CD4-positive, alpha-beta T cell treated with Interleukin-15 for 1 hour (primary cell): ENCODE measurements around the gene MLIP.
"Not testable (repeated sequence)": the region's sequence is repeated elsewhere in the genome, so short reads cannot be mapped to it uniquely, and the experiment has no call there.

Experiments
- DNase-seq: peaks from one replicate; pipeline ENCODE4 v3.0.0-alpha.2; 2020

Gene MLIP

DNA sequence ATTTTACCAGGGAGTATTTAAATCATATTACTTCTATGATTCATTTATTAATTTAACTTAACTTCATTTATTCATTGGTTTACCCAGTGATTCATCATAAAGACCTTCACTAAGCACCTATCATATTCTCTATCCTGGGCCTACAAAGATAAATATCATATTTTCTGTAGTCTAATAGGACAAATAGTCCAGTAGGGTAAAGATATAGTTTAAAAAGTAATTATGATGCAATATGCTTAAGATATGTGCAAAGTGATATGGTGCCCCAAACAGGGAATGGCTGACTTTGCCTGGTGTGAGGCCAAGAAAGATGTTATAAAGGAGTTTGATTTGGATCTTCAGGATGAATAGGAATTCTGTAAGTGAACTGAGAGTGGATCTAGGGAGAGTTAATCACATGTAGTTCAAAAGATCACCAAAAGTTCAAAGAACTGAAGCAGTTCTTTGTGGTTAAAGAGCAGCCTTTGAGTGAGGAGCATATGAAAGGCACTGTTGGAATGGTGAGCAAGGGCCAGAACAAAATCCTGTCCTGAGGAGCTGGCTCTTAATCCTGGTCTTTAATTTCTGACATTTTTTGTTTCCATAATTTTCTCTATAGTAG is 45.5 kb downstream of the MLIP start:
- DNase-seq, result no peak

DNA sequence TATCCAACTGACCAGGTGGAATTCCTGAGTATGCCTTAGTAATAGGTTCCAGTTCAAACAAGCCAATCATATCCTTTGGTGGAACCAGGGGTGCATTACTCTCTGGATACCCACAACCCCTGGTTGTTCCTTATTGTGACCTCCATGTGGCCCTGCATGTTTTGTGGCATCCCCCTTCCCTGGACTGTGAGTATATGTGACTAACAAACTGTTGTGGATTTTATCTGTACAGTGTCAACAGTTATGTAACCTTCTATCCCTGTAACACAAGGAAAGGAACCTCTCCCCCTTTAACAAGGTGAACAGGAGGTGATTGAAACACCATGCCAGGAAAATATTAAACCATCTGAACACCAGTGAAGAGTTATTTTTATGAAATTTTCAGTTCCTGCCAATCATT is 46.2 kb downstream of the MLIP start:
- DNase-seq, result no peak

DNA sequence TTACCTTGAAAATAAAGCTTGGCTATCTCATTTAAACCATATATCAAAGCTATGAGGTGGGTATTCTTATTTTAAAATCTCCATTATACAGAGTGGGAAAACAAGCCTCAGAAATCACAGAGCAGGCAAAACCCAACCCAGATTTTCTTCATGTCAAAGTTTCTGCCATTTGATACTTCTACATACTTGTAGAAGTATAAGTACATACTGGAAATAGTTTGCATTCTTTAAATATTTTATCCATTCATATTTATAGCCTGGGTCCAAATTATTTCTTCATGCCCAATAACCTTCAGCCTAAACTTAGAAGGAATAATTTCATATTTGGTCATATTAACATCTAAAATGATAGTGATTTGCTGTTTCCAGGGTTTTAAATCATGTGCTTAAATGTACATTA is 61.8 kb downstream of the MLIP start:
- DNase-seq, result no peak

DNA sequence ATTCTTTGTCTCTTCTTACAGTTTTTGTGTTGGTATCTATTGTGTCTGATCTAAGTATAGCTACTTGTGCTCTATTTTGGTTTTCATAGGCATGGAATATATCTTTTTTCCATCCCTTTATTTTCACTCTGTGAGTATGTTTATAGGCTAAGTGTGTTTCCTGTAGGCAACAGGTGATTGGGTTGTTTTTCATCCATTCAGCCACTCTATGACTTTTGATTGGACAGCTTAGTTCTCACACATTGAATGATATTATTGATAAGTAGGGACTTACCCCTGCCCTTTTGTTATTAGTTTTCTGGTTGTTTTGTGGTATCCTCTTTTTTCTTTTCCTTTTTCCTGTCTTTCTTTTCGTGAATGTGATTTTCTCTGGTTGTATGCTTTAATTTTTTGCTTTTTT is 67.9 kb downstream of the MLIP start:
- DNase-seq, result no peak

DNA sequence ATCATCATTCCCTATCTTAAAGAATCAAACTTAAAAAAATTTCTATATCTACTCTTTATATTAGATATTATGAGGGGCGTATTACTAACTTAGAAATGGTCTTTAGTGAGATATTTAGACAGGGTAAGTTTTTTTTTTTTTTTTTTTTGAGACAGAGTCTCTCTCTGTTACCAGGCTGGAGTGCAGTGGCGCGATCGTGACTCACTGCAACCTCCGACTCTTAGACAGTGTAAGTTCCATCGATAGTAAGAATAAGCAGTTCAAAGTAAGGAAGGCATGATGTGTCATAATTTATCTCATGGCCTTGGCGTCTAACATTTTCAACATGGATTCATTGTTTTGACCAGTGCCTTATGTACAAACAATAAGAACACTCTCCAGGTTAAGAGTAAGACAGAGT is 72.4 kb downstream of the MLIP start:
- DNase-seq, result no peak

DNA sequence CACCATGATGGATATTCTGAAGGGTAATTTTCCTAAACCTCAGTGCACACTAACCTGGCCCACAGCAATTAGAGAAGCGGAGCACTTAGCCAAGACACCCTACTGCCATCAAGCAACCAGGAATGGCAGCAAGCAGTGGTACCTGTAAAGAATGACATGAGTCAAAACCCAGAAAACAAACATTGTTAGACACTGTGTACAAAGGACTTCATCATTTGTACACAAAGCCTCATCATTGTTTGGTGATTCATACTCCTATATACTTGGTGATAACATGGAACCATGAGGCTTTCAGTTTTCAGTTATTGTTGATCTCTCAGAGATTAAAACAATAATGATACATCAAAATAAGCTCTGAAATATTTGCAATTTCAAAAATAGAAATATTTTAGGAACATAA is 74.6 kb downstream of the MLIP start:
- no peak for DNase-seq

DNA sequence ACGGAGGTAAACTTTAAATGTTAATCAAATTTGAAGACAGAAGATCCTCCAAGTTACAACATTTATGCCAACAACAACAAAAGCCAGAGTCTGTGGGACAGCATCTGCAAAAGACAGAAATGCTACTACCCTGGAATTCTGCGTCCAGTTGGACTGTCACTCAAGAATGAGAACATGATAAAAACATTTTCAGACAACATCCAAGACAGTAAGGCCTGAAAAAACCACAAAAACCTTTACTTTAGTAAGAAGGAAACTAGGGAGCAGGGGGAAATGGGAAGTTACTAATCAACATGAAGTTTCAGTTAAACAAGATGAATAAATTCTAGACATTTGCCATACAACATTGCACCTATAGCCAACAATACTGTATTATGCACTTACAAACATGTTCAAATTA is 77.6 kb downstream of the MLIP start:
- DNase-seq, result no peak

DNA sequence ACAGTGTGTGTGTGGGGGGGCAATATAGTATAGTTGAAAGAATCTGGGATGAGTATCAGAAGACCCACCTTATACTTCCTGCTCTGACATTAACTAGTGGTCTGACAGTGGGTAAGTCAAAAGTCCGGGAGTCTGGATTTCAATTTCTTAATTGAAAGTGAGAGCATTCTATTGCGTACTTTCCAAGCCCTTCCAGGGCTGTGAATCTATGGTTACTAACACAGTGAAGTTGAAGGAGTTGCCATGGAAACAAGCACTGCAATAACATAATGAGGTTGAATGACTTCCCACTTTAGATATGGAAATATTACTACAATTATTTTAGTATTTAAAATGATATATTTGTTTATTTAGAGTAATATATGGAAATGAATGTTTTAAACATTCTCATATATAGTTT is 80.2 kb downstream of the MLIP start:
- DNase-seq, result no peak

DNA sequence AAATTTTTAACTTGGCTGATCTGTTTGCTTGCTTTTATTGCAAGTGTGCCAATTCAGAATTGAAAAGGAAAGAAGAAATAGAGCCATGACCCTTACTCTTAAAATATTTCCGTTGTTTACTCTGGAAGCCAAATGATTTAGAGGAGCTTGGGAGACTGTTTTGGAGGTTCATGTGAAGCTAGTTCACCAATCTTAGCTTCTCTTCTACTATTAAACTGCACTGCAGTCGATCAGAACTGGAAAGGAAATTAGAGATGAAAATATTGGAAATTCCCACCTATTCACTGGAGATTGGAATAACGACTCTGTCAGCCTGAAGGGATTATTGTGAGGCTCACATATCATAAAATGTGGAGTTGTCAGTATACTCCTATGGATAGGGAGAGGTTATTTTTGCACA is 81.8 kb downstream of the MLIP start:
- DNase-seq, result no peak

DNA sequence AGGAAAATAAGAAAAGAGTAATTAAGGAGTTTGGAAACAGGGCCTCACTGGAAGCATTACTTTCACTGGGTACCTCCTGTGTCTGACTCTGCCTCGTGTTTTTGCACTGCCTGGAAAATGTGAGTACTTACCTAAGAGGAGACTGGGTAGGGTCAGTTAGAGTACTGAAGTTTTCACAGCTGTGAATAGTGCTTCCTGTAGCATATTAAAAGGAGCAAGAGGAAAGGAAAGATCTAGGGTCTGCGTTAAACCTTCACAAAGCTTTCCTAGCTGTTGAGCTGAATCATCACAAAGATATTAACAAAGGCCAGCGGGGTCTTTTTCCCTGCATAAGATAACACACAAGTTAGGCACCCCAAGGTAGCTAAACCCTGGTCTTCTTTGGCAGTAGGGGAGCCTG is 82.3 kb downstream of the MLIP start:
- DNase-seq, result no peak

DNA sequence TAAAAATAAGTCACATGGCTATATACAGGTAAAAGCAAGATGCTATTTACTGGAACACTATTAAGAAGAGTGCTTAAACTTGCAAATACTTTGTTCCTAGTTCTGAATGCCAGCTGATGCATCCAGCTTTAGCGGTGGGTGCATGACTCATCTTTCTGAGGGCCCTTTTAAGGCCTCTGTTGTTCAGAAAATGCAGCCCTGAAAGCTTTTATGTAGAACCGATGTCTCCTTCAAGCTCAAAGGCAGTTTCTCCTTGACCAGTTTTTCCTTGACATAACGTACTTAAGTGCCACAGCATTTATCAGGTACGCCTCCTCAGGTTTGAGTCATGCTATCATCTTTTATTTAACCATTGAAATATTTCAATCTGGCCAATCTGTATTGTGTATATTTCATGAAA is 82.8 kb downstream of the MLIP start:
- DNase-seq, result no peak

DNA sequence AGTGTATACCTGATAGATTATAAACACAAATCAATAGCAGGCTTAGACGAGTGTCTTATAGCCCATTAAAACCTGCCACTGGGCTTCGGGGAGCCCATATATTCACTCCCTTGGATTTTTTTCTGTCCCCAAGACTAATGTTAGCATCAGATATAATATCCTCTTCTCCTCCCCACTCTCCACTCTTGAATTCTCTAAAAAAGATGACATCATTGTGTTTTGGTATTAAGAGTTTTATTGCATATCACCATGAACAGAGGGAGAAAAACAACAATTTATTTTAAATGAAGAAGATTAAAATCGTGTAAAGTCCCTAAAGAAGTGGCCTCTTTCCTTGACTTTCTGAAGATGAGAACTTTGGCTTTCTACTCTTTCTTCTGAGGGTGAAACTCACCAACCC is 84.4 kb downstream of the MLIP start:
- DNase-seq, result no peak

DNA sequence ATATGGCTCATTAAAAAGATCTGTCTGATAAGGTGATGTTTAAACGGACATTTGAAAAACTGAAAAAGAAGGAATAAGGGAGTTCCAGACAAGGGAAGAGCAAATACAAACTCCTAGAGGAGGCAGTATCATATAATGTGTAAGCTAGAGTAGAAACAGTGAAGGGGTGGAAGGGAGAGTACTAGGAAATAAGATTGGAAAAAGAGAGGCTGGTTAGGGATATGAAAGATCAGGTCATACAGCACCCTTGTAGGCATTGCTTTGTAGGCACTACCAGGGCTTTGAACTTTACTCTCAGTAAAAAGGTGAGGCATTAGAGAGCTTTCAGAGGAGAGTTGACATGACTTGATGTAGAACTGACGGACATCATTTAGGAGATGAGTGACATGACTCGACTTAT is 85.7 kb downstream of the MLIP start:
- DNase-seq, result no peak

DNA sequence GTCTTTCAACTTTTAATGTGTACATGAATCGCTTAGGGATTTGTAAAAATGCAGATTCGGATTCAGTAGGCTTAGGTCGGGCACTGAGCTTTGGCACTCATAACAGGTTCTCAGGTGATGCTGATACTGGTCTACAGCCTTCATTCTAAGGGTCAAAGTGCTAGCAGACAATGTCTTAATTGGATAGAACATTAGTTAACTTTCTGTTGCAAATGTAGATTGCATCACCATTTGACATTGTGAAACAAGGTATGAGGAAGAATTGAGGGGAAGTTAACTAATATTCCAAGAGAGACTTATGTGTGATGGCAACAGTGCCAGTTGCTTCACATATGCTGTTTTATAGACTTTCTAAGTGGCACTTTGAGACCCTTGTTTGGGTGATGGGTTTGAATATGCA is 86.9 kb downstream of the MLIP start:
- DNase-seq, result no peak

DNA sequence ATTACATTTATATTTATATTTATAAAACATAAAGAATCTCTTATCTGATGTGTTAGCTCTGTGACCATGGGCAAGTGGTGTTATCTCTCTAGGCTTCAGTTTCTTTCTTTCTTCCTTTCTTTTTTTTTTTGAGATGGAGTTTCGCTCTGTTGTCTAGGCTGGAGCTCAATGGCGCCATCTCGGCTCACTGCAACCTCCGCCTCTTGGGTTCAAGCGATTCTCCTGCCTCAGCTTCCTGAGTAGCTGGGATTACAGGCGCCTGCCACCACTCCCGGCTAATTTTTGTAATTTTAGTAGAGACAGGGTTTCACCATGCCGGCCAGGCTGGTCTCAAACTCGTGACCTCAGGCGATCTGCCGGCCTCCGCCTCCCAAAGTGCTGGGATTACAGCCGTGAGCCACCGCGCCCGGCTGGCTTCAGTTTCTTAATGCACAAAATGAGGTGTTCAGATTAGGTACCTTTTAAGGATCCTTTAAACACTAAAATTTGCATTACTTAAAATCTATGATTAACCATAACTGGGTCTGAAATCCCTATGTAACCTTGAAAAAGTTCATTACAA is 92.3 kb downstream of the MLIP start:
- DNase-seq, result not testable (repeated sequence)

DNA sequence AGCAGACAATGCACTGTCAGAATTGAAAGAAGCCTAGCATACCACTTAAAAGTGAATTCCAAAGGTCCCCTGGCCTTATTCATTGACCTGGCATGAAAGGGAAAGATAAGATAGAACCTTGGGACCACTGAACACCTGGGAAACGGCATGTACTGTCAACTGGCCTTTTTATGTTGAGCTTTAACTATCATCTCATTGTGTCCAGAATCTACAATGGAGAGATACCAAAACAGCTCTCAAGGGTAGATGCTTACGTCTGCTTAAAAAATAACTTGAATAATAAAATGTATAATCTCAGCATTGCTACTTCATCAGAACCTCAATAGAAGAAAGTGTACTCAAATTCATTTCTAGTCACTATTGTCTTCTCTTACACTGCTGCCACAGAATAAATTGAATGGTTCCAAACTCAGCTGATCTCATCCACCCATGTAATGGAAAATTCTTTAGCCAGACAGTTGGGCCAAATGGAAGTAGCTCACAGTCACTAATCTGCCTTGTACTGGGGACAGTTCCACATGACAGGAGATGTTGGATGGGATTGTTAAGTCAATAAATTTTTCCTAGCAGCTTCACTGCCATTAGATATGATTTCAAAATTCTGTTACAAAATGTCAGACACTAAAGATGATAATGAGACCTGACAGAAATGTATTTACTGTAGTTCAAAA is 93.8 kb downstream of the MLIP start:
- DNase-seq, result no peak

DNA sequence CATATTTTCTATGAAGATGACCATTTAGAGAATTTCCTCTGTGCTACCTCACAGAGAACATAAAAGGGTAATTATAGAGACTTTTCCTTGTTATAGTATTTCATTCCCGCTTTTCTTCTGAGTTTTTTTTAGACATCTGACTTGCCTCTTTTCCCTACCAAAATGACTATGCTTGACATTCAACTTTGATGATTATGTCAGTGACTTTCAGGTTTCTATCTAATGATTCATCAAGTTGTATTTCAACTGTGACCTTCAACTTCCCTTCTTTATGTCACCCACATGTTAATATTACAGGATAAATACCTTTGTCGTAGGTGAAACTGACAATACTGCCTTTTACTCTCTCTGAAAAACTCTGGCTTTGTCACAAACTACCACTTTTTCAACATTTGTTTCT is 95.3 kb downstream of the MLIP start:
- DNase-seq, result no peak

DNA sequence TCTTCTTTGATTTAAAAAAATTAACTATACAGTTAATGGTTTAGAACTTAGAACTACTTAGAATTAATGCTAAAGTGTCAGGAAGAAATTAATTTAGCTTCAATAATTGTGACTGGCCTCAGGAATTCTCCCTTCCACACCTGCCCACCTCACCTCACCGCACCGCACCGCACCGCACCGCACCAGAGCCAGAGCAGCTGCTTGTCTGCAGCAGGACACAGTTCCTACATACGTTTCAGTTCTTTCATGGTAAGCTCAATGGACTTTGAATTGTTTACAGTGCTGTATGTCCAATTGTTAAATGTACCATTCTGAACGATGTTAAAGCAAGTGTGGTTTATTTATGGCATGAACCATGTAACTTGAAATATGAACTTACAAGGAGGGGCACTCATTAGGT is 98.7 kb downstream of the MLIP start:
- DNase-seq, result not testable (repeated sequence)

DNA sequence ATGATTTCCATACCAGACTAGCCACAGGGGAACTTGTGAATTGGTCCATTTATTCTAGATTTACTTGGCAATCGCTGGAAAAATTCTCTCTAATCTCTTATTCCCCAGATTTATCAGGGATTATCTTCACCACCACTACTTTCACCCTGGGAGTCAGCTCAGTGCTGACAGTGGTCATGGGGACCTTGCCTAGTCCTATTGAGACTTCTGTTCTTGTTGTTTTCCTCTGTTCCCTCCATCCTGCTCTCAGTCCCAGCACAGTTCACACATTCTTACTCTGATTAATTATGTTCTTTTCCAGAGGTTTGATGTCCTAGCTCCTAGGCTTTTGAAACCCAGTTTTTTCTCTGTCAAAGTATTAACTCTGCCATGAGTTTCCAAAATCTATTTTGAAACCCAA is 103.0 kb downstream of the MLIP start:
- DNase-seq, result no peak

DNA sequence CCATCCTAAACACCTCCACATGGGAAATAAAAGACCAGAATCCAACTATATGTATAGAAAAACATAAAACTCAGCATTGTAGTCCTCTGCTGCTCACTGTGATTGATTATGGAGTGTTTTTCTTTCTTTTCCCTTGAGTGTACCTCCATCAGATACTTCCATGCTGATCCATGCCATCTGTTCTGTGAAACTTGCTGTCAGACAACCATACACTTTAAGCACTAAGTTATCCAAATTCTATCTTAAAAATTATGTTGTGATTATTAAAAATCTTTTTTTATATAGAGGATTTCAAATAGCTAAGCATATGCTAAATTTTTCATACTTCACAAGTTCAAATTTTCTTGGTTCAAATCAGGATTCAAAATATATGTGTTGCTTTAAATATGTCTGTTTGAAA is 105.1 kb downstream of the MLIP start:
- no peak for DNase-seq

DNA sequence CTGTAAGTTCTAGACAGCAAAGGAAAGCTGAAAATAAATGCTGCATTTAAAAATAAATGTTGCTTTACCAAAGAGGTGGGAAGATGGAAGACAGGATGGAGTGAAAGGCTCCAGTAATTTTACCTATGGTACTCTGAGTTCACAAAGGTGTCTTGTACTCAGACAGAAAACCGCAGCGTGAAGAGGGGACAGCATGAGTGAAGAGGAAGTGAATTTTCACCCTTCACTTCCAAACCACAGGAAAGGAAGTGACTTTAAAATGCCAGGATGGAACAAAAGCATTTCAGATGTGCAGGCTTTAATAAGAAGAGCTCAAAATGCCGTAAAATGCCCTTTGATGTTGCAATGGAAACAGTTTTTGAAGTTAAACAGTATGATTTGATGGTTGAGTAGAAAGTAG is 105.8 kb downstream of the MLIP start:
- DNase-seq, result no peak

DNA sequence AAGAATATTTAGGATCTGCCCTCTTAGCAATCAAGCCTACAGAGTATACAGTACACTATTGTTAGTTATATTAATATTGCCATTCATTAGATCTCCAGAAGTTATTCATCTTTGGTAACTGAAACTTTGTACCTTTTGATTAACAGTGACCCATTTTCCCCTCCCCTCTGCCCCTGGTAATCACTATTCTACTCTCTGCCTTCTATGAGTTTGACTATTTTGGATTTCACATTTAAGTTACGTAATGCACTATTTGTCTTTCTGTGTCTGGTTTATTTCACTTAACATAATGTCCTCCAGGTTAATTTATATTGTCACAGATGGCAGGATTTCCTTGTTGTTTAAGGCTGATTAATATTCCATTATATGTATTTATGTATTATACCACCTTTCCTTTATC is 111.0 kb downstream of the MLIP start:
- DNase-seq, result no peak

DNA sequence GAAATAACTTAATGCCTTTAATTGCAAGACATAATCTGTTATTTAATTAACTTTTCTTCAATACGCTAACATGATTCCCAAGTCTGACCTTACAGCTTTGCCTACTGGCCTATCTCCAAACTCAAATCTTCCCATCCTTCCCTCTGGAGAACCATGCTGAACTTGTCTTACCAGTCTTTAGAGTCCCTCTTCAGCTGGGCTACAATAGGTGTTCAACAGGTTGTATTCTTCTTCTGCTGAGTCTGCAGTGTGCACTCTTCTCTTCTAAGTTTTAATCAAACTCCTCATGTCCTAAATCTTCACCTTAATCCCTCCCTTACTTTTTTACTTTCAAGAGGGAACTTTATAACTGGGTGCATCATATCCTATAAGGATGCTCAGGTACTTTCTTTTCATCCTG is 121.5 kb downstream of the MLIP start:
- DNase-seq, result no peak

DNA sequence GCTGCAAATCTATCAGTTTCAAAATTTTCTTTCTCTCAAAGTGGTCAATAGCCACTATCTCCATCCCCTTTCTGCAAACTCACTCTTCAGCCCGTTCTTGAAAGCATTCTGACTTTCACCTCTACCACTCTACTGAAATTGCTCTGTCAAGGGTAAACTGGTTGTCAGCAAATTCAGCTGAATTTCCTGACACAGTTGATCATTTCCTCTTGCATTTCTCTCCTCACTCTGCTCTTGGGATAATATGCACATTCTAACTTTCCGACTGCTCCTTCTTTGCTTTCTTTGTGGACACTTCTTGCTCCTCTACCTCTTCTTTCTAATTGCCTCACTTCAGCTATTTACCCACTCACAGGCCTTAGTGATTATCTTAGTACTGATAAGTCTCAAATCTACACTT is 123.3 kb downstream of the MLIP start:
- DNase-seq, result no peak

DNA sequence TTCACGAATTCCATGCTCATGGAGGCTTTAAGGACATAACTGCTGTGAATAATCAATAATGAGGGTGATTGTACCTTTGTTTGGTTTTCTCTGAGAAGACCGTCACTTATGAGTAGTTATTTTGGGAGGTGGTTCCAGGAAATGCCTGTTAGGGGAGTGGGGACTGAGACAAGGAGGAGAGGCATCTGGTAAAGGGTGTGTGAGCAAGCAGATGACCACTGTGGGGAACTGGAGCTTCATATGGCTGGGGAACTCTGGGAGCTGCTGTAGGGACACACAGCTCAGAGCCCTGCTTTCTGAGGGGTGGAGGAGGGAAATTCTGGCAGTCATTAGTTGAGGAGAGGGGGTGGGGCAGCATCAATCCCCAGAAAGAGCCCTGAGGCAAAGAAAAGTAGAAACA is 125.7 kb downstream of the MLIP start:
- DNase-seq, result no peak
